HG02678 (cell line): ENCODE data around the gene ZFP57.

Experiments
- ATAC-seq: cut with Tn5 transposase; IDR thresholded peaks from one replicate; pipeline ENCODE4 v1.9.1; 2021; ENCODE audit warnings: mild to moderate bottlenecking, moderate library complexity; ENCODE audit not compliant: unreplicated experiment

ZFP57 gene

GRCh38 chr6:29656157-29656556 is 24.8 kb downstream of the ZFP57 start:
- no peak for ATAC-seq

- no peak for ATAC-seq
Observed at GRCh38 chr6:29655658-29656057, 25.3 kb downstream of the ZFP57 start.

GRCh38 chr6:29653452-29654038 is 27.4 kb downstream of the ZFP57 start:
- no peak for ATAC-seq

- ATAC-seq = no peak
Observed at GRCh38 chr6:29652198-29652584, 28.8 kb downstream of the ZFP57 start.

- ATAC-seq = no peak
Observed at GRCh38 chr6:29651413-29652197, 29.3 kb downstream of the ZFP57 start.

GRCh38 chr6:29649701-29650673 is 31.0 kb downstream of the ZFP57 start:
- peak; percentile 99 for ATAC-seq

GRCh38 chr6:29647927-29648642 is 32.9 kb downstream of the ZFP57 start:
- no peak for ATAC-seq

GRCh38 chr6:29641430-29642148 is 39.4 kb downstream of the ZFP57 start:
- no peak for ATAC-seq

GRCh38 chr6:29637247-29637646 is 43.7 kb downstream of the ZFP57 start:
- no peak for ATAC-seq

GRCh38 chr6:29633534-29633905 is 47.4 kb downstream of the ZFP57 start:
- ATAC-seq = no peak

- peak; percentile 72 for ATAC-seq
Observed at GRCh38 chr6:29632789-29633533, 48.0 kb downstream of the ZFP57 start, which contains the start of gene GABBR1. TSS of gene GABBR1 (minus strand) at chr6:29633183. CDS start at chr6:29632385, 798 bp downstream.

- peak; percentile 35 for ATAC-seq
Observed at GRCh38 chr6:29631860-29632731, 48.9 kb downstream of the ZFP57 start.

GRCh38 chr6:29631209-29631810 is 49.6 kb downstream of the ZFP57 start:
- ATAC-seq = no peak

GRCh38 chr6:29630315-29630714 is 50.6 kb downstream of the ZFP57 start:
- ATAC-seq = no peak

GRCh38 chr6:29629571-29629970 is 51.4 kb downstream of the ZFP57 start:
- ATAC-seq = no peak

- ATAC-seq = no peak
Observed at GRCh38 chr6:29628419-29629281, 52.3 kb downstream of the ZFP57 start.
